Colonic mucosa (tissue), 4 donors: ENCODE data around the gene CHD5. TPM values are rescaled to one million over a fixed set of nuclear protein-coding genes. Genes with fewer than 3 reads are reported as not detected.

Source experiments
- DNase-seq: peaks from one replicate; pipeline ENCODE4 v3.0.0-alpha.2; 2020
- H3K27ac ChIP-seq: fragments of 200-600 bp; one replicate; pipeline ENCODE4 v1.8.0; 2021
- H3K27me3 ChIP-seq: fragments of 200-600 bp; one replicate; pipeline ENCODE4 v1.8.0; 2021
- H3K36me3 ChIP-seq: fragments of 200-600 bp; one replicate; pipeline ENCODE4 v1.8.0; 2021
- H3K4me1 ChIP-seq: fragments of 200-600 bp; one replicate; pipeline ENCODE4 v1.8.0; 2021; ENCODE audit warnings: mild to moderate bottlenecking
- H3K4me3 ChIP-seq: fragments of 200-600 bp; one replicate; pipeline ENCODE4 v1.8.0; 2021
- H3K9ac ChIP-seq, 2 donors: one replicate each; pipeline ENCODE4 v1.7.0; 2013; ENCODE audit warnings: control low read depth in 2 of 2, low read depth in 2 of 2, low read length in 2 of 2
- H3K9me3 ChIP-seq: fragments of 200-600 bp; one replicate; pipeline ENCODE4 v1.8.0; 2021
- intact Hi-C: fragments of 100-400 bp; cut with DNase I; formaldehyde crosslinking; loops from one replicate; pipeline ENCODE4 v1.14.1; 2022
- total RNA-seq, 2 donors: library from RNA; stranded (reverse); fragmentation: NEBNext Ultra II Directional in 1 of 2; extraction: Animal tissue kit (Norgen Biotek cat#: 25700) in 1 of 2; gene quantifications; one replicate each; pipeline ENCODE4 v1.2.1, GENCODE V29; 2021
- TF ChIP-seq, protein P1 (sequence below): fragments of 200-600 bp; IDR thresholded peaks from one replicate; pipeline ENCODE4 v1.8.0; 2022; ENCODE audit warnings: antibody characterized with exemption, mild to moderate bottlenecking
- donor health status: healthy.
- donor health status: DM: no; HTN: no; CAD: no.
- donor health status: DM: no; HTN: no; CAD: no.

CHD5 gene
- total RNA-seq, 2 donors from 2014 or later = 0.35 to 0.69 TPM

DNA sequence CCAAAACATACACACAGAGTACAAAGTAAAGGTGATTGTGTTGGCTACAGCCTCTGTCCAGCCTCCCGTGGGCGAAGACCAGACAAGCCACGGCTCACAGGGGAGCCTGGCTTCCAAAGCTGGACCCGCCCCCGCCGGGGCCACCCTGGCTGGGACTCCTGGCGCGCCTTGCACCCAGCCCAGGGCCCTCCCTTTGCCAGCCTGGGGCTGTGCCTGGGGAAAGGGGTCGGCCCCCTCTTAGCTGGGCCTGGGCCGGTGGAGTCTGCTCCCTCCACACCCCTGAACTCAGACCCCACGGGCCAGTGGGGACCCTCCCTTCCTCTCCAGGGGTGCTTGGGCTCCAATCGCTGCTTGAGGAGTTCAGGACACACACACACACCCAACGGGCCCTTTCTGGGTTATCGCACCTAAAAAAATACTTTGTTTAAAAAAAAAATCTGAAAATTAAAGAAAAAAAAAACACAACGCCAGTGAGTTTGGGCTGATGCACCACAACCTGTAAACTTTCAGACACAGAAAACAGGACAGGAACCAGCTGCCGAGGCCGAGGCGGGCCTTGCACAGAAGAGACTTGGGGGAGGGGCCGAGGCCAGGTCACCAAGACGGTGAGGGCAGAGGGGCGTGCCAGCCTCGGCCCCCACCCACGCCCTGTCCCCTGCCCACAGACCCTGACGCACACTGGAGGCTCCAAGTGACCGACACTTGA, 78.1 kb downstream of the CHD5 start:
- no peaks in the 10 kb centered on the region for H3K36me3 ChIP-seq
- no peak overlapping the region for H3K9ac ChIP-seq
- DNase-seq = no peak
- H3K27me3 ChIP-seq = no peaks in the 10 kb centered on the region
- TF ChIP-seq, protein P1, sequence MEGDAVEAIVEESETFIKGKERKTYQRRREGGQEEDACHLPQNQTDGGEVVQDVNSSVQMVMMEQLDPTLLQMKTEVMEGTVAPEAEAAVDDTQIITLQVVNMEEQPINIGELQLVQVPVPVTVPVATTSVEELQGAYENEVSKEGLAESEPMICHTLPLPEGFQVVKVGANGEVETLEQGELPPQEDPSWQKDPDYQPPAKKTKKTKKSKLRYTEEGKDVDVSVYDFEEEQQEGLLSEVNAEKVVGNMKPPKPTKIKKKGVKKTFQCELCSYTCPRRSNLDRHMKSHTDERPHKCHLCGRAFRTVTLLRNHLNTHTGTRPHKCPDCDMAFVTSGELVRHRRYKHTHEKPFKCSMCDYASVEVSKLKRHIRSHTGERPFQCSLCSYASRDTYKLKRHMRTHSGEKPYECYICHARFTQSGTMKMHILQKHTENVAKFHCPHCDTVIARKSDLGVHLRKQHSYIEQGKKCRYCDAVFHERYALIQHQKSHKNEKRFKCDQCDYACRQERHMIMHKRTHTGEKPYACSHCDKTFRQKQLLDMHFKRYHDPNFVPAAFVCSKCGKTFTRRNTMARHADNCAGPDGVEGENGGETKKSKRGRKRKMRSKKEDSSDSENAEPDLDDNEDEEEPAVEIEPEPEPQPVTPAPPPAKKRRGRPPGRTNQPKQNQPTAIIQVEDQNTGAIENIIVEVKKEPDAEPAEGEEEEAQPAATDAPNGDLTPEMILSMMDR = no peak
- H3K4me3 ChIP-seq = no peak overlapping the region
- no peak overlapping the region for H3K27ac ChIP-seq
- no peaks in the 10 kb centered on the region for H3K9me3 ChIP-seq
- intact Hi-C loops = no loop called here
- H3K4me1 ChIP-seq = no peaks in the 10 kb centered on the region

DNA sequence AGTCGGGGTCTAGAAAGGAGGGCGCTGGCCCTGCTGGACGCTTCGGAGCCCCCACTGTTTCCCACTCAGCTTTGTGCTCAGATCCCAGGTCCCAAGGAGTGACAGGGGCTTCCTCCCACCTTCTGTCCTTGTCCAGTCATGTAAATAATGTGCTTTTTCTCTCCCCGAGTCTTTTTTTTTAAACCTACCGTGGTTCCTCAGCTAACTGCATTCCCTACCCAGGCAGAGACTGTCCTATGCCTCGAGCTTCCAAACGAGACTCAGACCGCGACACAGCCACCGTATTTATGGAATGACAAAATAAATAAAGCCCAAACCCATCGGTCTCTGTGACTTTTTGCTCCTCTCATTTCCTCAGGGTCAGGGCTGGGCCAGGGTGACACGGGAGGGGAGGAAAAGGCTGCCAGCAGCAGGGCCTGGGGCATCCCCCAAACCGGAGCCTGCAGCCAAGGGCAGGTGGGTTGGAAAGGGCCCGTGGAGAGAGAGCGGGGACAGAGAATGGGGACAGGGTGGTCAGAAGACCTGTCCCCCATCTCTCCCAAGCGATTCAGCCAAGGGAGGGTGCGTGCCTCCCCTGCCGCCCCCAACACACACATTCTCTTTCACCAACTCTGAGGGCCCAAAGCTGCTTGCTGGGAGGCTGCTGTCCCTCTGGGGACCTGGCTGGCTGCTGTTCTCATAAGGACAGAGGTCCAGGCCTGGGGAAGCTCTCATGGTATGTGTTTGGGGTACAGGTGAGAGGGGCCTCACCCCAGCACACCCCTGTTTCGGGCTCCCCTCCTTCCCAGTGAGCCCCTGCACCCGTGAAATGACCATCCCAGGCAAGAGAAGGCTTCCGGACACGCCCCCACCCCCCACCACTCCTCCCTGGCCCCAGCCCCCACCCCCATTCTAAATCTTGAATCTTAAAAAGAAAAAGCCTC, 79.0 kb downstream of the CHD5 start:
- H3K4me1 ChIP-seq = no peaks in the 10 kb centered on the region
- no peak for DNase-seq
- TF ChIP-seq, protein P1 = no peak
- H3K4me3 ChIP-seq = no peak overlapping the region
- H3K9ac ChIP-seq = no peak overlapping the region
- H3K9me3 ChIP-seq = no peaks in the 10 kb centered on the region
- H3K27ac ChIP-seq = no peak overlapping the region
- no peaks in the 10 kb centered on the region for H3K36me3 ChIP-seq
- no peaks in the 10 kb centered on the region for H3K27me3 ChIP-seq
- intact Hi-C loops = no loop called here

GRCh38 chr1:6099787-6100765, 80.0 kb downstream of the CHD5 start:
- DNase-seq = no peak
- H3K27ac ChIP-seq = no peak overlapping the region
- no peaks in the 10 kb centered on the region for H3K4me1 ChIP-seq
- no peaks in the 10 kb centered on the region for H3K9me3 ChIP-seq
- no peak overlapping the region for H3K4me3 ChIP-seq
- intact Hi-C loops = no loop called here
- H3K27me3 ChIP-seq = no peaks in the 10 kb centered on the region
- H3K36me3 ChIP-seq = no peaks in the 10 kb centered on the region
- no peak overlapping the region for H3K9ac ChIP-seq
- TF ChIP-seq, protein P1 = no peak

- Histone ChIP-seq H3K9me3 (no peaks in the 10 kb centered on the region), H3K27ac (no peak overlapping the region), H3K9ac (no peak overlapping the region), H3K4me3 (no peak overlapping the region), H3K36me3 (no peaks in the 10 kb centered on the region), H3K27me3 (no peaks in the 10 kb centered on the region), H3K4me1 (no peaks in the 10 kb centered on the region)
- intact Hi-C loops = no loop called here
- DNase-seq = no peak
- TF ChIP-seq, protein P1 = no peak
These were observed 80.8 kb downstream of the CHD5 start for GRCh38 chr1:6099297-6099696.
